HepG2 (cell line): ENCODE data around the gene CNNM3. TPM values are rescaled to one million over a fixed set of nuclear protein-coding genes. Genes with fewer than 3 reads are reported as not detected.

ENCODE experiments used
- DDIT3 ChIP-seq: sonication (generic); formaldehyde crosslinking; IDR thresholded peaks from 2 replicates; pipeline ENCODE4 v1.4.0; 2020; ENCODE audit warnings: mild to moderate bottlenecking, missing genetic modification reagents
- DR1 ChIP-seq: sonication (generic); formaldehyde crosslinking; IDR thresholded peaks from 2 replicates; pipeline ENCODE4 v1.8.0; 2021; ENCODE audit warnings: mild to moderate bottlenecking, missing genetic modification reagents, inconsistent platforms
- GPN1 ChIP-seq: sonication (generic); formaldehyde crosslinking; IDR thresholded peaks from 2 replicates; pipeline ENCODE4 v1.5.1; 2020; ENCODE audit warnings: missing genetic modification reagents, borderline replicate concordance
- IRF2 ChIP-seq: IDR thresholded peaks from 2 replicates; pipeline ENCODE4 v1.6.1; 2018; ENCODE audit warnings: missing genetic modification reagents, missing compliant biosample characterization
- KDM5B ChIP-seq: sonication (generic); formaldehyde crosslinking; IDR thresholded peaks from 2 replicates; pipeline ENCODE4 v1.4.0; 2020; ENCODE audit warnings: missing genetic modification reagents, mild to moderate bottlenecking, borderline replicate concordance
- KLF9 ChIP-seq: IDR thresholded peaks from 2 replicates; pipeline ENCODE4 v1.6.1; 2016; ENCODE audit warnings: low read depth
- MLLT10 ChIP-seq: sonication (generic); formaldehyde crosslinking; IDR thresholded peaks from 2 replicates; pipeline ENCODE4 v1.4.0; 2020; ENCODE audit warnings: missing genetic modification reagents
- NPAS2 ChIP-seq: sonication (generic); formaldehyde crosslinking; IDR thresholded peaks from 2 replicates; pipeline ENCODE4 v1.8.0; 2022; ENCODE audit warnings: mild to moderate bottlenecking, missing genetic modification reagents, borderline replicate concordance
- PHF8 ChIP-seq: sonication (generic); formaldehyde crosslinking; IDR thresholded peaks from 2 replicates; pipeline ENCODE4 v1.5.0; 2020; ENCODE audit warnings: missing genetic modification reagents
- RELA ChIP-seq: sonication (generic); formaldehyde crosslinking; IDR thresholded peaks from 2 replicates; pipeline ENCODE4 v1.4.0; 2020; ENCODE audit warnings: missing genetic modification reagents
- TCF7L2 ChIP-seq: IDR thresholded peaks from 2 replicates; pipeline ENCODE4 v1.6.1; 2011; ENCODE audit warnings: mild to moderate bottlenecking, low read depth, low read length, moderate library complexity
- THRA ChIP-seq: sonication (generic); formaldehyde crosslinking; IDR thresholded peaks from 2 replicates; pipeline ENCODE4 v1.4.0; 2020; ENCODE audit warnings: missing genetic modification reagents, borderline replicate concordance
- ZBTB4 ChIP-seq: sonication (generic); formaldehyde crosslinking; IDR thresholded peaks from 2 replicates; pipeline ENCODE4 v1.4.0; 2020; ENCODE audit warnings: missing genetic modification reagents, mild to moderate bottlenecking, borderline replicate concordance
- ZFP82 ChIP-seq: sonication (generic); formaldehyde crosslinking; IDR thresholded peaks from 2 replicates; pipeline ENCODE4 v1.5.1; 2020; ENCODE audit warnings: mild to moderate bottlenecking, missing genetic modification reagents, borderline replicate concordance
- ZGPAT ChIP-seq: IDR thresholded peaks from 2 replicates; pipeline ENCODE4 v1.6.1; 2016; ENCODE audit warnings: mild to moderate bottlenecking
- ZNF253 ChIP-seq: sonication (generic); formaldehyde crosslinking; IDR thresholded peaks from 2 replicates; pipeline ENCODE4 v1.8.0; 2022; ENCODE audit warnings: mild to moderate bottlenecking, missing genetic modification reagents, borderline replicate concordance
- ZNF549 ChIP-seq: sonication (generic); formaldehyde crosslinking; IDR thresholded peaks from 2 replicates; pipeline ENCODE4 v1.5.0; 2020; ENCODE audit warnings: missing genetic modification reagents
- ZSCAN31 ChIP-seq: sonication (generic); formaldehyde crosslinking; IDR thresholded peaks from 2 replicates; pipeline ENCODE4 v1.5.0; 2020; ENCODE audit warnings: low read depth, mild to moderate bottlenecking, missing genetic modification reagents
- polyA plus RNA-seq, 8 experiments: library from polyadenylated mRNA; depleted of rRNA in 3 of 8; stranded (reverse) in 7 of 8; unstranded in 1 of 8; fragments of >200 nt; fragmentation: Illumina TruSeq in 4 of 8; extraction: Trizol in 4 of 8; gene quantifications; 2 replicates each; pipeline versions ENCODE4 v1.2.1 to v1.2.3, GENCODE V29; 2011 to 2016; ENCODE audit warnings: low read depth in 4 of 8, missing spikeins in 1 of 8, mixed read lengths in 1 of 8; ENCODE audit not compliant: insufficient read depth in 1 of 8
- total RNA-seq, 5 experiments: library from RNA; depleted of rRNA; stranded (reverse); fragments of >200 nt; fragmentation: Illumina TruSeq; extraction: Trizol; gene quantifications; 2 replicates each; pipeline ENCODE4 v1.2.3, GENCODE V29; 2016; ENCODE audit warnings: low read depth in 1 of 5

CNNM3 gene
- total and polyA plus RNA-seq, 2 of the 13 experiments (the other 11 are each of a cell fraction or from before 2014, with no cell fraction given) = 21.2 to 27.9 TPM

GRCh38 chr2:96868555-96869280, 52.6 kb downstream of the CNNM3 start (continued):
- TF ChIP-seq THRA (no peak; the same call in 1 of the 2 replicates), ZSCAN31 (peak; percentile 23; the same call in 1 of the 2 replicates), DDIT3 (CRISPR knock-in tag) (no peak), DR1 (no peak; the same call in 1 of the 2 replicates), KLF9 (CRISPR knock-in tag) (no peak), RELA (no peak), ZNF549 (CRISPR knock-in tag) (no peak), TCF7L2 (no peak), ZGPAT (CRISPR knock-in tag) (0 out of 2 replicates have a peak, but pooled peaks have one; percentile 60), ZNF253 (CRISPR knock-in tag) (no peak), NPAS2 (CRISPR knock-in tag) (no peak), GPN1 (CRISPR knock-in tag) (no peak), ZFP82 (peak; percentile 54; the same call in 1 of the 2 replicates), MLLT10 (CRISPR knock-in tag) (no peak), KDM5B (0 out of 2 replicates have a peak, but pooled peaks have one; percentile 19), IRF2 (CRISPR knock-in tag) (peak; percentile 70), PHF8 (CRISPR knock-in tag) (peak; percentile 71), ZBTB4 (no peak)
